ENCODE measurements around the gene KLHL25. TPM values are rescaled to one million over a fixed set of nuclear protein-coding genes. Genes with fewer than 3 reads are reported as not detected.

The KLHL25 gene
- total and polyA plus RNA-seq, 4 donors = 2.3 to 34.2 (median 11.4) TPM

GRCh38 chr15:85718981-85719380, 75.7 kb downstream of the KLHL25 start:
- Histone ChIP-seq H3K27me3 (ENCODE audit: control insufficient read depth in 4 of 4, insufficient read depth in 4 of 4, low read length in 3 of 4) (no peaks in the 10 kb centered on the region), H3K4me1 (ENCODE audit: control insufficient read depth in 4 of 4, insufficient read depth in 4 of 4, low read length in 3 of 4) (peaks cover 10 to 24% (median 11%) of the 10 kb centered on the region in 4 donors), H3K9me3 (ENCODE audit: control insufficient read depth in 4 of 4, low read length in 3 of 4) (no peaks in the 10 kb centered on the region), H3K4me3 (ENCODE audit: low read depth in 1 of 3, low read length in 3 of 3) (no peak overlapping the region), H3K27ac (ENCODE audit: low read depth in 1 of 2, low read length in 2 of 2) (no peak overlapping the region), H3K36me3 (ENCODE audit: control insufficient read depth in 4 of 4, insufficient read depth in 3 of 4, low read depth in 1 of 4, low read length in 3 of 4) (peaks cover 13 to 75% (median 53%) of the 10 kb centered on the region in 4 donors), H3K9ac (ENCODE audit: low read depth in 1 of 2, low read length in 2 of 2) (no peak overlapping the region)
- WGBS = 97% methylated on average over 4 of the region's 4 CpGs
- DNase-seq (ENCODE audit: low spot score) = no peak
- TF ChIP-seq RAD21 (IDR thresholded peaks at IDR 0.05) = no peak
- no peak for TF ChIP-seq FOXA1 (IDR thresholded peaks at IDR 0.05)
- TF ChIP-seq HNF4A (conservative IDR thresholded peaks at IDR 0.05) = no peak
- TF ChIP-seq, protein P1, sequence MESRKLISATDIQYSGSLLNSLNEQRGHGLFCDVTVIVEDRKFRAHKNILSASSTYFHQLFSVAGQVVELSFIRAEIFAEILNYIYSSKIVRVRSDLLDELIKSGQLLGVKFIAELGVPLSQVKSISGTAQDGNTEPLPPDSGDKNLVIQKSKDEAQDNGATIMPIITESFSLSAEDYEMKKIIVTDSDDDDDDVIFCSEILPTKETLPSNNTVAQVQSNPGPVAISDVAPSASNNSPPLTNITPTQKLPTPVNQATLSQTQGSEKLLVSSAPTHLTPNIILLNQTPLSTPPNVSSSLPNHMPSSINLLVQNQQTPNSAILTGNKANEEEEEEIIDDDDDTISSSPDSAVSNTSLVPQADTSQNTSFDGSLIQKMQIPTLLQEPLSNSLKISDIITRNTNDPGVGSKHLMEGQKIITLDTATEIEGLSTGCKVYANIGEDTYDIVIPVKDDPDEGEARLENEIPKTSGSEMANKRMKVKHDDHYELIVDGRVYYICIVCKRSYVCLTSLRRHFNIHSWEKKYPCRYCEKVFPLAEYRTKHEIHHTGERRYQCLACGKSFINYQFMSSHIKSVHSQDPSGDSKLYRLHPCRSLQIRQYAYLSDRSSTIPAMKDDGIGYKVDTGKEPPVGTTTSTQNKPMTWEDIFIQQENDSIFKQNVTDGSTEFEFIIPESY (IDR thresholded peaks at IDR 0.05) = no peak
- no peak for TF ChIP-seq FOXA2 (IDR thresholded peaks at IDR 0.05)
- TF ChIP-seq, protein P2, sequence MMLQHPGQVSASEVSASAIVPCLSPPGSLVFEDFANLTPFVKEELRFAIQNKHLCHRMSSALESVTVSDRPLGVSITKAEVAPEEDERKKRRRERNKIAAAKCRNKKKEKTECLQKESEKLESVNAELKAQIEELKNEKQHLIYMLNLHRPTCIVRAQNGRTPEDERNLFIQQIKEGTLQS (IDR thresholded peaks at IDR 0.05) = no peak
- no peak for TF ChIP-seq REST (IDR thresholded peaks at IDR 0.05)
- no peak for TF ChIP-seq JUND (IDR thresholded peaks at IDR 0.05)
- TF ChIP-seq CTCF (IDR thresholded peaks at IDR 0.05; ENCODE audit: low read depth, low read length, missing input control) = no peak
- no peak for TF ChIP-seq MAX (IDR thresholded peaks at IDR 0.05)
- no peak for TF ChIP-seq NR2F2 (IDR thresholded peaks at IDR 0.05)
- no peak for TF ChIP-seq EGR1 (IDR thresholded peaks at IDR 0.05; ENCODE audit: low read depth in 2 of 2)
- no peak for TF ChIP-seq GABPA (IDR thresholded peaks at IDR 0.05 in 1 of 2, conservative IDR thresholded peaks at IDR 0.05 in 1 of 2)
- TF ChIP-seq RXRA (IDR thresholded peaks at IDR 0.05) = no peak
- TF ChIP-seq YY1 (IDR thresholded peaks at IDR 0.05) = no peak
- no peak for TF ChIP-seq TAF1 (conservative IDR thresholded peaks at IDR 0.05)
- no peak for TF ChIP-seq HNF4G (IDR thresholded peaks at IDR 0.05)
- no peak for TF ChIP-seq SP1 (IDR thresholded peaks at IDR 0.05)
